GM21423 (cell line): ENCODE data around the gene SPOP.

Source experiments
- ATAC-seq: cut with Tn5 transposase; IDR thresholded peaks from one replicate; pipeline ENCODE4 v1.9.1; 2021; ENCODE audit warnings: mild to moderate bottlenecking, moderate library complexity; ENCODE audit not compliant: unreplicated experiment

The SPOP gene

GRCh38 chr17:49588726-49589576, 88.9 kb downstream of the SPOP start:
- ATAC-seq, result no peak

- no peak for ATAC-seq
Observed at GRCh38 chr17:49588312-49588711, 89.6 kb downstream of the SPOP start.

- ATAC-seq, result no peak
Observed at GRCh38 chr17:49587366-49588073, 90.4 kb downstream of the SPOP start.

- no peak for ATAC-seq
Observed at GRCh38 chr17:49585422-49586027, 92.4 kb downstream of the SPOP start.

GRCh38 chr17:49583889-49584288, 94.0 kb downstream of the SPOP start:
- no peak for ATAC-seq

GRCh38 chr17:49583226-49583625, 94.7 kb downstream of the SPOP start:
- no peak for ATAC-seq

- ATAC-seq, result no peak
Observed at GRCh38 chr17:49582789-49583188, 95.1 kb downstream of the SPOP start.

GRCh38 chr17:49582055-49582722, 95.7 kb downstream of the SPOP start:
- ATAC-seq, result no peak

- no peak for ATAC-seq
Observed at GRCh38 chr17:49581648-49581998, 96.3 kb downstream of the SPOP start.

GRCh38 chr17:49580981-49581647, 96.8 kb downstream of the SPOP start:
- ATAC-seq, result no peak

GRCh38 chr17:49580055-49580721, 97.7 kb downstream of the SPOP start:
- no peak for ATAC-seq

GRCh38 chr17:49579522-49579921, 98.4 kb downstream of the SPOP start:
- no peak for ATAC-seq

GRCh38 chr17:49578952-49579500, 98.9 kb downstream of the SPOP start:
- ATAC-seq, result no peak

- ATAC-seq, result no peak
Observed at GRCh38 chr17:49578414-49578813, 99.5 kb downstream of the SPOP start.

- no peak for ATAC-seq
Observed at GRCh38 chr17:49577963-49578362, 99.9 kb downstream of the SPOP start.

GRCh38 chr17:49577650-49577934, 100.3 kb downstream of the SPOP start:
- ATAC-seq, result no peak

- ATAC-seq, result no peak
Observed at GRCh38 chr17:49576917-49577649, 100.8 kb downstream of the SPOP start.

- ATAC-seq, result no peak
Observed at GRCh38 chr17:49576088-49576916, 101.6 kb downstream of the SPOP start.

GRCh38 chr17:49575679-49576087, 102.2 kb downstream of the SPOP start, which contains the start of gene NXPH3:
TSS of gene NXPH3 (plus strand) at chr17:49575871. CDS start at chr17:49576220, 349 bp downstream.
- no peak for ATAC-seq
